Smooth muscle cell (in vitro differentiated cells): ENCODE data around the gene CADM2. TPM values are rescaled to one million over a fixed set of nuclear protein-coding genes. Genes with fewer than 3 reads are reported as not detected.

ENCODE experiments used
- DNase-seq: peaks from one replicate; lab custom pipeline; 2025; ENCODE audit not compliant: unreplicated experiment; lab: John Stamatoyannopoulos, UW
- H2AFZ ChIP-seq: fragments of 200-600 bp; sonication (generic); 2 replicates; pipeline ENCODE4 v1.6.0; 2016; ENCODE audit warnings: antibody characterized with exemption, low read depth, mild to moderate bottlenecking
- H3F3A ChIP-seq: fragments of 200-600 bp; sonication (generic); 2 replicates; pipeline ENCODE4 v1.6.0; 2017; ENCODE audit warnings: antibody characterized with exemption, low read depth
- H3K27ac ChIP-seq: fragments of 200-600 bp; sonication (generic); 2 replicates; pipeline ENCODE4 v1.5.1; 2016; ENCODE audit warnings: low read depth, mild to moderate bottlenecking
- H3K27me3 ChIP-seq: fragments of 200-600 bp; sonication (generic); 2 replicates; pipeline ENCODE4 v1.6.1; 2016; ENCODE audit warnings: low read depth, mild to moderate bottlenecking
- H3K36me3 ChIP-seq: fragments of 200-600 bp; sonication (generic); 2 replicates; pipeline ENCODE4 v1.5.1; 2016; ENCODE audit warnings: low read depth
- H3K4me1 ChIP-seq: fragments of 200-600 bp; sonication (generic); 2 replicates; pipeline ENCODE4 v1.5.1; 2016; ENCODE audit warnings: low read depth
- H3K4me2 ChIP-seq: fragments of 200-600 bp; sonication (generic); 2 replicates; pipeline ENCODE4 v1.6.0; 2016; ENCODE audit warnings: mild to moderate bottlenecking
- H3K4me3 ChIP-seq: fragments of 200-600 bp; sonication (generic); 2 replicates; pipeline ENCODE4 v1.5.1; 2016; ENCODE audit warnings: mild to moderate bottlenecking
- H3K79me2 ChIP-seq: fragments of 200-600 bp; sonication (generic); 2 replicates; pipeline ENCODE4 v1.6.0; 2016; ENCODE audit warnings: low read depth, mild to moderate bottlenecking
- H3K9ac ChIP-seq: fragments of 200-600 bp; sonication (generic); 2 replicates; pipeline ENCODE4 v1.6.0; 2016; ENCODE audit warnings: low read depth
- H3K9me3 ChIP-seq: fragments of 200-600 bp; sonication (generic); replicated peaks from 2 replicates; pipeline ENCODE4 v1.5.1; 2016; ENCODE audit warnings: low read depth
- H4K20me1 ChIP-seq: fragments of 200-600 bp; sonication (generic); 2 replicates; pipeline ENCODE4 v1.6.0; 2016; ENCODE audit warnings: low read depth
- WGBS: methylation state at CpG from one replicate; pipeline ENCODE4 v1.1.7; 2016; ENCODE audit warnings: low lambda C conversion rate; 5-methylcytosine and 5-hydroxymethylcytosine counted together
- polyA plus RNA-seq: library from polyadenylated mRNA; unstranded; fragments of >200 nt; fragmentation: Nextera tagmentation; extraction: Ambion mirVana; gene quantifications from 2 replicates; pipeline ENCODE4 v1.2.1, GENCODE V29; 2016
- total RNA-seq: library from RNA; depleted of rRNA; stranded (reverse); fragments of >200 nt; gene quantifications from 2 replicates; pipeline ENCODE4 v1.2.3, GENCODE V29; 2014
- TF ChIP-seq, protein P1 (sequence below): fragments of 200-600 bp; sonication (generic); IDR thresholded peaks from 2 replicates; pipeline ENCODE4 v1.5.1; 2017; ENCODE audit warnings: borderline replicate concordance, mild to moderate bottlenecking, antibody characterized with exemption; ENCODE audit not compliant: insufficient read depth, poor library complexity, severe bottlenecking

CADM2 gene
- total and polyA plus RNA-seq, 2 experiments from 2014 or later = 0.13 TPM; not detected in 1

GRCh38 chr3:85481411-85482212, 522.8 kb downstream of the CADM2 start:
- Histone ChIP-seq H4K20me1 (no peaks in the 10 kb centered on the region), H3F3A (no peaks in the 10 kb centered on the region), H3K27ac (no peak overlapping the region), H3K4me1 (no peaks in the 10 kb centered on the region), H3K36me3 (no peaks in the 10 kb centered on the region), H3K4me3 (no peak overlapping the region), H3K9me3 (no peaks in the 10 kb centered on the region), H2AFZ (no peak overlapping the region), H3K9ac (no peak overlapping the region), H3K79me2 (no peaks in the 10 kb centered on the region), H3K27me3 (no peaks in the 10 kb centered on the region), H3K4me2 (no peak overlapping the region)
- no peak for DNase-seq
- TF ChIP-seq, protein P1, sequence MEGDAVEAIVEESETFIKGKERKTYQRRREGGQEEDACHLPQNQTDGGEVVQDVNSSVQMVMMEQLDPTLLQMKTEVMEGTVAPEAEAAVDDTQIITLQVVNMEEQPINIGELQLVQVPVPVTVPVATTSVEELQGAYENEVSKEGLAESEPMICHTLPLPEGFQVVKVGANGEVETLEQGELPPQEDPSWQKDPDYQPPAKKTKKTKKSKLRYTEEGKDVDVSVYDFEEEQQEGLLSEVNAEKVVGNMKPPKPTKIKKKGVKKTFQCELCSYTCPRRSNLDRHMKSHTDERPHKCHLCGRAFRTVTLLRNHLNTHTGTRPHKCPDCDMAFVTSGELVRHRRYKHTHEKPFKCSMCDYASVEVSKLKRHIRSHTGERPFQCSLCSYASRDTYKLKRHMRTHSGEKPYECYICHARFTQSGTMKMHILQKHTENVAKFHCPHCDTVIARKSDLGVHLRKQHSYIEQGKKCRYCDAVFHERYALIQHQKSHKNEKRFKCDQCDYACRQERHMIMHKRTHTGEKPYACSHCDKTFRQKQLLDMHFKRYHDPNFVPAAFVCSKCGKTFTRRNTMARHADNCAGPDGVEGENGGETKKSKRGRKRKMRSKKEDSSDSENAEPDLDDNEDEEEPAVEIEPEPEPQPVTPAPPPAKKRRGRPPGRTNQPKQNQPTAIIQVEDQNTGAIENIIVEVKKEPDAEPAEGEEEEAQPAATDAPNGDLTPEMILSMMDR = no peak
- WGBS = 92% methylated on average over 5 of the region's 5 CpGs

DNA sequence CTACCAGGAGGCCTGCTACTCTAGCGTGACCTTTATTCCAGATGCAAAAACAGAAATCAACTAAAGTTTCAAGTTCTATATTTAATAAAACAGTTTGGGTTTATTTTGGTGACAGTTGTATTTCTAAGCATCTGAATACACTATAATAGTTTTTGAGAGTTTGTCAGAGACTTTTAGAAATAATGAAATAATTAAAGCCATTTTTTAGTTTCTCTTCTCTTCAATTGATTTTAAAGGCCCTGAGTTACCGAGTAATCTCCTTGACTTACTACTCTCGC, 523.4 kb downstream of the CADM2 start:
- Histone ChIP-seq H3K4me2 (no peak overlapping the region), H2AFZ (no peak overlapping the region), H3F3A (no peaks in the 10 kb centered on the region), H3K36me3 (no peaks in the 10 kb centered on the region), H4K20me1 (no peaks in the 10 kb centered on the region), H3K4me3 (no peak overlapping the region), H3K27ac (no peak overlapping the region), H3K27me3 (no peaks in the 10 kb centered on the region), H3K9ac (no peak overlapping the region), H3K79me2 (no peaks in the 10 kb centered on the region), H3K9me3 (no peaks in the 10 kb centered on the region), H3K4me1 (no peaks in the 10 kb centered on the region)
- 92% methylated on average over 3 of the region's 3 CpGs for WGBS
- DNase-seq = no peak
- TF ChIP-seq, protein P1 = no peak

GRCh38 chr3:85483986-85484385, 525.2 kb downstream of the CADM2 start:
- no peak overlapping the region for H2AFZ ChIP-seq
- H3K4me1 ChIP-seq = no peaks in the 10 kb centered on the region
- H3K27ac ChIP-seq = no peak overlapping the region
- no peaks in the 10 kb centered on the region for H3K9me3 ChIP-seq
- no peak overlapping the region for H3K4me2 ChIP-seq
- no peak overlapping the region for H3K4me3 ChIP-seq
- no peak for DNase-seq
- 94% methylated on average over 1 of the region's 1 CpG for WGBS
- no peak overlapping the region for H3K9ac ChIP-seq
- no peaks in the 10 kb centered on the region for H4K20me1 ChIP-seq
- H3K79me2 ChIP-seq = no peaks in the 10 kb centered on the region
- H3K27me3 ChIP-seq = no peaks in the 10 kb centered on the region
- TF ChIP-seq, protein P1 = no peak
- no peaks in the 10 kb centered on the region for H3K36me3 ChIP-seq
- H3F3A ChIP-seq = no peaks in the 10 kb centered on the region

DNA sequence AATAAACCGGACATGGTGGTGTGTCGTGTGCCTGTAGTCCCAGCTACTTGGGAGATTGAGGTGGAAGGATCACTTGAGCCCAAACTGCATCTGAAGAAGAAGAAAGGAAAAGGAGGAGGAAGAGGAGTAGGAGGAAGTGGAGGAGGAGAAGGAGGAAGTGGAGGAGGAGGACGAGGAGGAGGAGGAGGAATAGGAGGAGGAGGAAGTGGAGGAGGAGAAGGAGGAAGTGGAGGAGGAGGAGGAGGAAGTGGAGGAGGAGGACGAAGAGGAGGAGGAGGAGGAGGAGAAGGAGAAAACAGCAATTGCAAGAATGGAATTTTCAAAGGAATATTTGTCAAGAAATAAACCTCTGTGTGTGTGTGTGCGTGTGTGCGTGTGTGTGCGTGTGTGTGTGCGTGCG, 528.6 kb downstream of the CADM2 start:
- H3F3A ChIP-seq = no peaks in the 10 kb centered on the region
- H3K36me3 ChIP-seq = no peaks in the 10 kb centered on the region
- no peaks in the 10 kb centered on the region for H3K9me3 ChIP-seq
- H3K9ac ChIP-seq = no peak overlapping the region
- H3K79me2 ChIP-seq = no peaks in the 10 kb centered on the region
- no peak overlapping the region for H3K4me3 ChIP-seq
- no peak overlapping the region for H2AFZ ChIP-seq
- H3K27me3 ChIP-seq = no peaks in the 10 kb centered on the region
- H3K4me2 ChIP-seq = no peak overlapping the region
- WGBS = over 99% methylated on average over 7 of the region's 9 CpGs
- no peak overlapping the region for H3K27ac ChIP-seq
- TF ChIP-seq, protein P1 = no peak
- no peaks in the 10 kb centered on the region for H4K20me1 ChIP-seq
- DNase-seq = no peak
- H3K4me1 ChIP-seq = no peaks in the 10 kb centered on the region
